Measurements from ENCODE around the gene E4F1. TPM values are rescaled to one million over a fixed set of nuclear protein-coding genes. Genes with fewer than 3 reads are reported as not detected.

E4F1 gene
- total RNA-seq, 1 experiment from 2014 or later: 49.0 TPM

DNA sequence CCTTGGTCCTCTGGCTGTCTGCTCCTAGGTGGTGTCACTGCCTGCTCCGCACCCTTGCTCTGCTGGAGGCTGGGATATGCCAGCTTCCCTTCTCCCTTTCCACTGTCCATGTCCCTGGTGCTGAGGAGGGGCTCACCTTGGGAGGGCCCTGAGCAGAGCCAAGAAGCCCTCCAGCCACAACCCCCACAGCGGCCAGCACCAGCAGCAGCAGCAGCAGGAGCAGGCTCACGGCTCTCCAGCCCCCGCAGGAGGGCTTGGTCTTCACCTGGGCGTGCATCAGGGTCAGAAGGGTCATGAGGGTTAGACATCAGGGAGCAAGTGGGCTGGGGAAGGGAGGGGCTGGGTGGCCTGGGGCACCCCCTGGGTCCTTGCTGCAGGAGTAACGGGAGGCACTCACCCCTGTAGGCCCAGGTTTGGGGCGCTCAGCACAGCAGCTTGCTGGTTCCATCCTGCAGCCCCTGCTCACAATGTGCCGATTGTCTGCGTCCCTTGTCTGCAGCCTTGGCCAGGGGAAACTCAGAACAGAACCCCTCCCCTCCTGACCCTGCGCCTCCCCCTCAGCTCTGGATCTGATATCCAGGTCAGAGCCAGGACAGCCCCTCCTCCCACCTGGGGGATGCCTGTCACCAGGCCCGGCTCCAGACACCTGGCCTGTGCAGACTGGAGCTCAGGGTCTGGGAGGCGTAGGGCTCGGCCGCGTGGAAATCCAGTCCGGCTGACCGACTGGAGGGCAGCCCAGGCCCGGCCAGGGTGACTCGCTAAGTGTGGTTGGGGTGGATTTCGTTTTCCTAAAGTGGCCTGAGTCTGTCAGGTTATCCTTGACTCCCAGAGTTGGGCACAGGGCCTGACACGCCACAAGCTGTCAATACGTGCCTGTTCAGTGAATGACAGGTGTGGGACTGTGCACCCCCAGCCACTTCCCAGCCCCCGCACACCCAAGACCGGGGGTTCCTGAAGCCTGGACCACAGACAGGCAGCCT, 12.7 kb upstream of the E4F1 start, which contains the start of gene BRICD5:
Gene BRICD5 (minus strand): TSS at position 478 of the 980 bp plus-strand sequence. CDS start 30 bp downstream, at position 448.
- peak within 1 kb of the TSS; percentile 100 for H3K4me2 ChIP-seq (ENCODE audit: low read length)
- H3K79me2 ChIP-seq (ENCODE audit: low read length): peaks cover 51% of the 10 kb centered on the region
- H3K36me3 ChIP-seq (ENCODE audit: low read depth, low read length): no peaks in the 10 kb centered on the region
- H3F3A ChIP-seq (ENCODE audit: low read length, unreplicated experiment): no peaks in the 10 kb centered on the region
- no peak within 1 kb of the TSS for H3K4me3 ChIP-seq (ENCODE audit: low read length)
- no peaks in the 10 kb centered on the region for H3K9me3 ChIP-seq (ENCODE audit: low read length)
- no peak for TF ChIP-seq EZH2phosphoT487 (IDR thresholded peaks at IDR 0.05; ENCODE audit: borderline replicate concordance, low read length)
- TF ChIP-seq, protein P1, sequence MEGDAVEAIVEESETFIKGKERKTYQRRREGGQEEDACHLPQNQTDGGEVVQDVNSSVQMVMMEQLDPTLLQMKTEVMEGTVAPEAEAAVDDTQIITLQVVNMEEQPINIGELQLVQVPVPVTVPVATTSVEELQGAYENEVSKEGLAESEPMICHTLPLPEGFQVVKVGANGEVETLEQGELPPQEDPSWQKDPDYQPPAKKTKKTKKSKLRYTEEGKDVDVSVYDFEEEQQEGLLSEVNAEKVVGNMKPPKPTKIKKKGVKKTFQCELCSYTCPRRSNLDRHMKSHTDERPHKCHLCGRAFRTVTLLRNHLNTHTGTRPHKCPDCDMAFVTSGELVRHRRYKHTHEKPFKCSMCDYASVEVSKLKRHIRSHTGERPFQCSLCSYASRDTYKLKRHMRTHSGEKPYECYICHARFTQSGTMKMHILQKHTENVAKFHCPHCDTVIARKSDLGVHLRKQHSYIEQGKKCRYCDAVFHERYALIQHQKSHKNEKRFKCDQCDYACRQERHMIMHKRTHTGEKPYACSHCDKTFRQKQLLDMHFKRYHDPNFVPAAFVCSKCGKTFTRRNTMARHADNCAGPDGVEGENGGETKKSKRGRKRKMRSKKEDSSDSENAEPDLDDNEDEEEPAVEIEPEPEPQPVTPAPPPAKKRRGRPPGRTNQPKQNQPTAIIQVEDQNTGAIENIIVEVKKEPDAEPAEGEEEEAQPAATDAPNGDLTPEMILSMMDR (conservative IDR thresholded peaks at IDR 0.05; ENCODE audit: low read depth, low read length): no peak
- no peak for TF ChIP-seq EZH2 (IDR thresholded peaks at IDR 0.05; ENCODE audit: low read length, unreplicated experiment)
- no peak within 1 kb of the TSS for H2AFZ ChIP-seq (ENCODE audit: low read length)
- intact Hi-C loops (cut with micrococcal nuclease): no loop called here
- peaks cover 12% of the 10 kb centered on the region for H4K20me1 ChIP-seq (ENCODE audit: low read length)
- POLR2A ChIA-PET (ENCODE audit: unreplicated experiment): no interaction called here
- H3K9ac ChIP-seq (ENCODE audit: low read length): no peak within 1 kb of the TSS
- H3K27ac ChIP-seq (ENCODE audit: low read length): no peak within 1 kb of the TSS
- ATAC-seq: no peak
- DNase-seq: no peak
- CTCF ChIA-PET: no interaction called here
- no peaks in the 10 kb centered on the region for H3K27me3 ChIP-seq (ENCODE audit: low read length)
- no TSS peak for BruUV-seq (replicated peaks)
- no peaks in the 10 kb centered on the region for H3K9me2 ChIP-seq (replicated peaks; ENCODE audit: low read length)
- H3K4me1 ChIP-seq (ENCODE audit: insufficient read depth, low read length): peaks cover 23% of the 10 kb centered on the region

DNA sequence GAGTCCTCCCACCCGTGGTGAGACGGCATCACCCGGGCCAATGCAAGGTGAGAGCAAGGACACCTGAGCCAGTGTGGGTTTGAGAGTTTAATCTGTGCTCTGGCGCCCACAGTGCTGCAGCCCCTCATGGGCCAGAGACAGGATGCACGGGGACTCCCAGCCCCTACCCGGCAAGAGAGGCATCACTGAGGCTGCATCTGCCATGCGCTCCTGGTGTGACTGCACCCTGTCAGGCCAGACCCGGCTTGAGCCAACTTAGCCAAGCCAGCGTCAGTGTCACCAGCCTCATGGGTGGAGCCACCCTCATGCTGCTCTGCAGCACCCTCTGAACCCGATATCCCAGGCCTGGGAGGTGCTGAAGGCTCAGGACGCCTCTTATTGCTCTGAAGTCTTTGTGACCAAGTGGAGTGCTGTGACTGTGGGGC, 11.5 kb upstream of the E4F1 start:
- Histone ChIP-seq H3K9me3 (ENCODE audit: low read length) (no peaks in the 10 kb centered on the region), H3K27ac (ENCODE audit: low read length) (no peak overlapping the region), H3K4me3 (ENCODE audit: low read length) (peak overlapping the region; percentile 92; the same call in 1 of the 2 replicates), H2AFZ (ENCODE audit: low read length) (no peak overlapping the region), H3K4me2 (ENCODE audit: low read length) (peak overlapping the region; percentile 100), H3F3A (ENCODE audit: low read length, unreplicated experiment) (no peaks in the 10 kb centered on the region), H3K9ac (ENCODE audit: low read length) (no peak overlapping the region), H4K20me1 (ENCODE audit: low read length) (peaks cover 12% of the 10 kb centered on the region), H3K27me3 (ENCODE audit: low read length) (no peaks in the 10 kb centered on the region), H3K9me2 (replicated peaks; ENCODE audit: low read length) (no peaks in the 10 kb centered on the region), H3K4me1 (ENCODE audit: insufficient read depth, low read length) (peaks cover 13% of the 10 kb centered on the region), H3K36me3 (ENCODE audit: low read depth, low read length) (no peaks in the 10 kb centered on the region), H3K79me2 (ENCODE audit: low read length) (peaks cover 39% of the 10 kb centered on the region)
- no TSS peak for BruUV-seq (replicated peaks)
- ChIA-PET POLR2A (ENCODE audit: unreplicated experiment) (no interaction called here), CTCF (no interaction called here)
- no peak for DNase-seq
- intact Hi-C loops (cut with micrococcal nuclease): no loop called here
- TF ChIP-seq EZH2 (IDR thresholded peaks at IDR 0.05; ENCODE audit: low read length, unreplicated experiment) (no peak), EZH2phosphoT487 (IDR thresholded peaks at IDR 0.05; ENCODE audit: borderline replicate concordance, low read length) (no peak)
- TF ChIP-seq, protein P1 (conservative IDR thresholded peaks at IDR 0.05; ENCODE audit: low read depth, low read length): no peak
- ATAC-seq: no peak
